Left hindlimb (tissue), 1 donor: ENCODE data around the gene RAB29.
A peak's percentile ranks its signal among the peaks of the same experiment; 100 is the strongest.
"Not testable (repeated sequence)": the region's sequence is repeated elsewhere in the genome, so short reads cannot be mapped to it uniquely, and the experiment has no call there.

Experiments
- DNase-seq: peaks from one replicate; pipeline ENCODE4 v3.0.0-alpha.2; 2018

Gene RAB29

DNA sequence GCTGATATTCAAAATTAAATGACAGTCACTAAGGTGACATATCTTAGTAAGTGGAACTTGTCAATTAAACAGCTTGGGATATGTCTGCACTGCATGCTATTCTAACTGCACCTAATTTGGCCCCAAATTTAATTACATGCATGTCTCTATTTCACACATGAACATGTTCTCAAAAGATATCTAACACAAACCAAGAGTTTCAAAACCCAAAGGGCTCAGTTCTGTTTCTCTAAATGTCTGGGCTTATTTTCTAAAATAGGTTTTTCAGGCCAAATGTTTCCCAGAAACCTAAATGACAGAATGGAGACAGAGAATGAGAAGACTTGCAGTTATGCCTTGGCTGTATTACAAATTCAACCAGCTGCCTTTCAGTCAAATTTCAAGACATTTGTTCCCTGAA, 11.3 kb downstream of the RAB29 start:
- no peak for DNase-seq

DNA sequence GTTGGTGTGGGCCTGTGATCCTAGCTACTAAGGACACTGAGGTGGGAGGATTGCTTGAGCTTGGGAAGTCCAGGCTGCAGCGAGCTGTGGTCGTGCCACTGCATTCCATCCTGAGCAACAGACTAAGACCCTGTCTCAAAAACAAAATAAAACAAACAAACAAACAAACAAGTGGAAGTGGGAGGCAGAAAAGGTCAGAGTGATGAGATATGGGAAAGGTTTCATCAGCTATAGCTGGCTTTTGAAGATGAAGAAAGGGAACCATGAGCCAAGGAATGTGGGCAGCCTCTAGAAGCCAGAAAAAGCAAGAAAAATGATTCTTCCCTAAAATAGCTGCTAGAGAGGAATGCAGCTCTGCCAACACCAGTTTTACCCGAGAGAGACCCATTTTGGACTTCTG, 14.7 kb downstream of the RAB29 start:
- DNase-seq, result no peak

DNA sequence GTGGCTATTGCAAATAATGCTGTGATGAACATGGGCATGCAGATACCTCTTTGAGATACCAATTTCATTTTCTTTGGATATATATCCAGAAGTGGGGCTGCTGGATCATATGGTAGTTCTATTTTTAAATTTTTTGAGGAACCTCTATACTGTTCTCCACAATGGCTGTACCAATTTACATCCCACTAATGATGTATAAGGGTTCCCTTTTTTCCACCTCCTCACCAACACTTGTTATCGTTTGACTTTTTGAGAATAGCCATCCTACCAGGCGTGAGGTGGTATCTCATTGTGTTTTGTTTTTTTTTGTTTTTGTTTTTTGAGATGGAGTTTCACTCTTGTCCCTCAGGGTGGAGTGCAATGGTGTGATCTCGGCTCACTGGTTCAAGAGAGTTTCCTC, 18.7 kb downstream of the RAB29 start:
- DNase-seq, result no peak

DNA sequence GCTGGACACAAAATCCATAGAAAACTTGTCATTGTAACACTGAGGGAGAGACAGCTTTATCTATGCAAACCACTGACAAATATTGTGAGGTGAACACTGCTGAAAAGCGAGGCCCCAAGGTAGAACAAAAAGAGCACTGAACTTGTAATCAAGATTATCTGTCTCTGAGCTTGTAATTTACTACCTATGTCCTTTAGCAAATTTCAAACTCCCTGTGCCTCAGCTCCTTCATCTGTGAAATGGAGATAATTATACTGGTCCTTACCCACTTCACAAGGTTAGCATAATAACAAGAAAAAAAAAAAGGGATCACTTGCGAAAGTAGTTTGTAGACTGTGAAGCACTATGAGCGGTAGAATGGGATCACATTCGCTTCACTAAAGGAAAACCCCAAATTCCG, 20.4 kb downstream of the RAB29 start:
- DNase-seq, result no peak

DNA sequence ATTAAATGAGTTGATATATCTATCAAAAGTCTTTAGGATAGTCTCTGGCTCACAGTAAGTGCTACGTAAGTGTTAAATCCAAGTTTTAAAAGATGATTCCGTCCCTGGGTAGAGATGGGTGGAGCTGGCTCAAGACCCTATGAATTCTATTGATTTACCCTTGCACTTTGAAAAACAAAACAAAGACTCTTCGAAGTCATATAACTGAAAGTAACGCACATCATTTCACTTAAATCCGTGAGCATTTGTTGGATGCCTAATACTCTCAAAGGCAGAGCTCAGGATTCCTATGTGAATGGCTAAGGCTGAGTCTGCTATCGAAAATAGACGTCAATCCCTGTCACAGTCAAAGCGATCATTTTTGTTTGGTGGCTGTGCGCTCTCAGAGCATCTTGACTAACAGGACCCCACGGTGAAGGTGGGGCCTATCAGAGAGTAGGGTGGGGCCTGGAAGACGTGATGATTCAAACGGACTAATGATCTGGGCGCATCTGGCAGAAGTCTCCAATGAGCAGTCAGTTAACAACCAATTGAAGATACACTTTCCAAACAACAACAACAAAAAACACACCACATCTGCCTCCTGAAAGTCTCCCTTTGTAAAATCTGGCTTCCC, 24.1 kb downstream of the RAB29 start:
- DNase-seq, result peak; percentile 40

DNA sequence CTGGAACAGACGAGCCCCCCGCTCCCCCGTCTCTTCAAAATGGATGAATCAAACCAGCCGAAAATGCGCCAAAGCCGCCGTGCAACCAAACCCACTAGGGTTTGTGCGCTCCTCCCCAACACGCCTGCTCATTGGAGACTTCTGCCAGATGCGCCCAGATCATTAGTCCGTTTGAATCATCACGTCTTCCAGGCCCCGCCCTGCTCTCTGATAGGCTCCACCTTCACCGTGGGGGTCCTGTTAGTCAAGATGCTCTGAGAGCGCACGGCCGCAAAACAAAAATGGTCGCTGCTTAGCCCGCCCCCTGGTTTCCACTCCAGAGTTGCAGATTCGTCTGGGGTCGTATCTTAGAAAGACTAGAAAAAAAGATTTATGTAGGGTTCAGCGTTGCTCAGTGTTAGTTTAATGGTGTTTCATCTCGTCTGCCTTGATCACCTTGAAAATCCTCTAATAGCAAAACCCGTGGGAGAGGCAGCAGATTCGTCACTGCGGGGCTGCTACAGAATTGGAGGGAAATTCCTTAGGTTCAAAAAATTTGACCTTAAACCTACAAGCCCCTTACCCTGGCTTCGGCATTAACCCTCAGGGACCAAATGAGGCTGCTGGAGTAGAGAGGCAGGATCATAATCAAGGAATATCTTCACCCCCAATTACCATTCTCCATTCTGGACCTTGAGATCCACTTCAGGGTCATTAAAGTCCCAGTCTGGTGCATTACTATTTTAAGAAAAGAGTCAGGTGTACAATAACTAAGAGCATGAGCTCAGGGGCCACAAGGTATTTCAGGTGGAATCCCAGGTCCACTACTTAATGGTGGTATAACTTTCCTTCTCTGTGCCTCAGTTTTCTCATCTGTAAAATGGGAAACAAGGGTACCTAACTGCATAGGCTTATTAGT, 24.9 kb downstream of the RAB29 start, which contains the start of gene NUCKS1:
Gene NUCKS1, minus strand, starts transcription at position 45 of the 898 bp plus-strand sequence. CDS start 209 bp downstream, outside the sequence.
- peak; percentile 99 for DNase-seq

DNA sequence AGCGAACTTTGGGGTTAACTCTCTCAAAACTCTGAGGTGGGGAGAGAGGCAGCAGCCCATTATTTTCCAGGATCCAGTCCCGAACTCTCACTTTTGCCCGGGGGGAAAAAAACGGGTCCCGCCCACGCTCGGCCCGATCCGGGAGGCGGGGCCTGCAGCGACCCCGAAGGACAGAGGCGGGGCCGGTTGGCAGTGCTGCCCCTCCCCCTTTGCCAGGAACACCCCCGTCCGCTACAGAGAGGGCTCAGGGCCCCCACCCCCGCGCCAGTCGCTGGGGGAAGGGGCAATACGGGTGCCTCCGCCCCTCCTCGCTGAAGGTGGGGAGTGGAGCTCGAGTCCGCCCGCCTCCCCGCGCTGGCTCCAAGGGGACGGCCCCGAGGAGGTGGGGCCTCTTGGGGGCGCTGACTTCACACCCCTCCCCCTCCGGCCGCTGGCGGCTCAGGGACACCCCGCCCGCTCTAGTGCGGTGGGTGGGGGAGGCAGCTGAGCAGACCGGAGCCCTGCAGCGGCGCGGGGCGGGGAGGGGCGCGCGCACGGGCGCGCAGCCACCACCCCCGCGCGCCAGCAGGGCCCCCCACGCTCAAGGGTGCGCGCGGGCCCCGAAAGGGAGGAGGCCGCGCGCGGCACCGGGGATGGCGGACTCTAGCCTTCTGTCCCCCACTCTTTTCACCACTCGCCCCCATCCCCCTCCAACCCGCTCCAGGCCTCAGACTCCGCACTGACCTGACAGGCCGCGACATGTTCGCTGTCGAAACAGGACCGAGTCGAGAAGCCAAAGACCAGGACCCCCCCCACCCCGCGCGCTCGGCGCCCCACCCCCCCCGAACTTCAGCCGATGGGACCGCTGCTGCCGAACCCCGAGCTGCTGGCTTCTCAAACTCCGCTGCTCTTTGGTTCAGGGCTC, 25.8 kb downstream of the RAB29 start:
- DNase-seq, result peak; percentile 97

DNA sequence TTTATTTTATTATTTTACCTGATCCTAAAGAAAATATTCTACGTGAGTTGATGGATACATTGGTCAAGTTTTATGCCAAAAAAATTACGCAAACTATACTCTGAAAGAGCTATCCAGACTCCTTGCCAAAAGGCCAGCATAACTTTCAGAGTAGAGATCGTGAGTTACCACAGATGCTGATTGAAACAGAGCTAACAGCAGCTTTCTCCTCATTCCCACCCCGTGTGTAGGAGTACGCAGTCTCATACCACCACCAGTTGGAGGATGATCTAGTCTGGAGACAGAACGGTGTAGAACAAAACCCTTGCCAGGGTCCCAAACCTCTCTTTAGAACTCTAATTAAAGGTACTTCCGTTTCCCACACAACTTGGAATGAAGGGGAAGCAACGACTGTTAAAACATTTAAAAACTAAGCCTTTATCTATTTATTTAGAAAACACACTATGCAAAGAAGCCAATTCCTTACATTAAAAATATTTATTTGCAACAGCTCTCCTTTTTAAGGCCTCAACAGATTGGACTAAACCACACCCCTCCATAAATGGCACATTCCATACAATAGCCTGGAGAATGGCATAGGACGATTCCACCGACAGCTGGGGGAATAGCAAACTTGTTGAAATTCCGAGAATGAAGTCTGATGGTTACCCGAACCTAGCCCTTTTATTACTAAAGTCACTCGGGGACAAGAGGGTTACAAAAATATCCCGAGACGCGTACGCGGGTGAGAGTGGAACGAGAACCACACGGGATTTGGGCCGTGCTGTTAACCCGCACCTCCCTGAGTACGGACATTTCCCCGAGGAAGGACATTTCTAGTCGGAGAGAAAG, 26.7 kb downstream of the RAB29 start:
- peak; percentile 29 for DNase-seq

DNA sequence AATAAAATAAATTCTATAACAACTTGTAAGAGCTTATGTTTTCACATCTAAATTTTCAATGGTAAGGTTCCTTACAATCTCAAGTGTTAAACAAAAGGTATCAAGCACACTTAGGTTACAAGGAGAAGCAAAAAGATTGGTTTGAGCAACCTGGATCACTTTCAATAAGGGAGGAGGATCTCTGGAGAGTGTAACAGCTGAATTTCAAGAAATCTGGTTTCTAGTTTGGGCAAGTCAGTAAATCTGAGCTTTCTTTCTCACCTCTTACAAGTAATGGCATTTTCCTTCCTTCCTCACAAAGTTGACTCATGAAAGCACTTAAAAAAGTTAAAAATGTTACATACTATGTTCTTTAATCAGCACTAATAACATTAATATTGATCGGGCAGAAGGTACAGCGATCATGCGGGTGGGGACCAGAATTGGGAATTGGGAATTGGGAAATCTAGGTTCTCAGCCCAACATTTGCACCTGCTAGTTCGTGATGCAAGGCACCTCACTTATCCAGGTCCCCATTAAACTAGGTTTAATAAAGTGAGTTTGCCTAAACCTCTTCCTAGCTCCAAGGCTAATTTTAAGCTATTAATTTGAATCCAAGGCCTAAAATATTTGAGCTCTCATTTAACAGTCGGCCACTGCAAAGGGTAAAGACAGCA, 28.4 kb downstream of the RAB29 start:
- DNase-seq, result no peak

DNA sequence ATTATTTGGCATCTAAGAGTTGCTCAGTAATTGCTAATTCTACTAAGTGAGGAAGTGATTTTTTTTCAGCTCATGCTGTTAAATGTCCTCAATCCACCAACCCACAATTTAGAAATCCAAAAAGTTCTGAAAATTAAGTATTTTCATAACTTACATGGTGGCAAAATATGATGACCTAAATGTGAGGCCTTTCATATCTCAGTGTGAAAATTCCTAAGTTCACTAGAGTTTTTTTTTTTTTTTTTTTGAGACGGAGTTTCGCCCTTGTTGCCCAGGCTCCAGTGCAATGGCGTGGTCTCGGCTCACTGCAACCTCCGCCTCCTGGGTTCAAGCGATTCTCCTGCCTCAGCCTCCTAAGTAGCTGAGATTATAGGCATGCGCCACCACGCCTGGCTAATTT, 30.9 kb downstream of the RAB29 start:
- no peak for DNase-seq

DNA sequence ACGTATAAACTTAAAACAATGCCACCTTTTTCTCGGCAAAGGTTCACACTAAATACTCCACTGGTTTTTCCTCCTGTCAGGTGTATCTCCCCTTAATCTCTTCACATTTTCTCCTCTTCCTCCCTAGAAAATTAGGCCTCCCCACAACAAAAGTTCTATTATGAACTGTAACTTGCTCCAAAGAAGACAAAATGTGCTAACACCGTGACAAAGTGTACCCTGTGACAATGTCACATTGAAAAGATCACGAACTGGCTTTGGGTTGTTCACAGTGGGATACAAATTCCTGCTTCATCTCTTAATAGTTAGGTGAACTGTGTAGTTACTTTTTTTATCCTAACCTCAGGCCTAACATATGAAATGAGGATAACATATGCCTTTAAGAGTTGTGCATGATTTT, 31.3 kb downstream of the RAB29 start:
- no peak for DNase-seq

DNA sequence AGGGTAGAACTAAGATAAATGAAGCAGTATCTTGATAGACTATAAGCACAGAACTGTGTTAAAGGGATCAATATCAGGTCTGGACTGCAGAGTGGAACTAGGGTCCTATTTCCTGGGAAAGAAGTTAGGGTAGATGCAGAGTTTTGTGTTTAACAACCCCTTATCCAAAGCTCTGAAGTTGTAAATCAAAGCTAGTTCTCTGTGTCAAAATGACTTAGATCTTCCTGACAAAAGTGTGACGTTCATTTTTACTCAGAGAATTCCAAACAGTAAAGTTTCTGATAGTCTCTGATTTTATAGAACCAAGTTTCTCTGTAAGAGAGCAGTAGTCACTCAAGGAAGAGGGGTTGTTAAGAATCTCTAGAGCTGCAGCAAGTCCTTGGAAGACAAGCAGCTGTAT, 33.6 kb downstream of the RAB29 start:
- no peak for DNase-seq

DNA sequence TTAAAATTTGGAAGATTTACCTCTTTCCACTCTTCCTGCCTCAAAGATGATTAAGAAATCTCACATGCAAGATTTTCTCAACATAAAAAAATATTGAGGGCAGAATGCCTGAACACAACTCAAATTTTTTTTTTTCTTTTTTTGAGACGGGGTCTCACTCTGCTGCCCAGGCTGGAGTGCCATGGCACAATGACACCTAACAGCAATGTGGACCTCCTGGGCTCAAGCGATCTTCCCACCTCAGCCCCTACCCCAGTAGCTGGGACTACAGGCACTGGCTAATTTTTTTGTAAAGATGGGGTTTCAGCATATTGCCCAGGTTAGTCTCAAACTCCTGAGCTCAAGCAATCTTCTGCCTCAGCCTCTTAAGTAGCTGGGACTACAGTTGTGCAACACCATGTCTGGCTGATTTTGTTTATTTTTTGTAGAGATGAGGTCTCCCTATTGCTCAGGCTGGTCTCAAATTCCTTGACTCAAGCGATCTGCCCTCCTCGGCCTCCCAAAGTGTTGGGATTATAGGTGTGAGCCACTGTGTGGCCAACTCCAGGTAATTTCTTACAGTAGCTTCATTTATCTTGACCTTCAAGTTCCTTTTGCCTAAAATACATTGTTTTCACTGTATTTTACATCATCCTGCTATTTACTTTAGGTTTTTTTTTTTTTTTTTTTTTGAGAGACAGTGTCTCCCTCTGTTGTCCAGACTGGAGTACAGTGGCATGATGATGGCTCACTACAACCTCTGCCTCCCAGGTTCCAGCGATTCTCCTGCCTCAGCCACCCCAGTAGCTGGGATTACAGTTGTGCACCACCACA, 35.7 kb downstream of the RAB29 start:
- DNase-seq, result no peak

DNA sequence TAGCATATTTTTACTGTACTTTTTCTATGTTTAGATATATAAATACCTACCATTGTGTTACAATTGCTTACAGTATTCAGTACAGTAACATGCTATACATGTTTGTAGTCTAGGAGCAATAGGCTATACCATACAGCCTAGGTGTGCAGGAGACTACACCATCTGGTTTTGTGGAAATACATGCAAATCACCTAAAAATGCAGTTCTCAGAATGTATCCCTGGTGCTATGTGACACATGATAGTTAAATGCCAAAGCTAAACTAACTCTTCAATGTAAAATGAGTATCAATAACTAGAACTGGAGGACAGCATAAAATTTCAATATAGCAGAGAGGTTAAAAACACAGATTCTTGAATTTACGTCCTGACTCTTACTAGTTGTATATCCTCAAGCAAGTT, 40.1 kb downstream of the RAB29 start:
- no peak for DNase-seq

DNA sequence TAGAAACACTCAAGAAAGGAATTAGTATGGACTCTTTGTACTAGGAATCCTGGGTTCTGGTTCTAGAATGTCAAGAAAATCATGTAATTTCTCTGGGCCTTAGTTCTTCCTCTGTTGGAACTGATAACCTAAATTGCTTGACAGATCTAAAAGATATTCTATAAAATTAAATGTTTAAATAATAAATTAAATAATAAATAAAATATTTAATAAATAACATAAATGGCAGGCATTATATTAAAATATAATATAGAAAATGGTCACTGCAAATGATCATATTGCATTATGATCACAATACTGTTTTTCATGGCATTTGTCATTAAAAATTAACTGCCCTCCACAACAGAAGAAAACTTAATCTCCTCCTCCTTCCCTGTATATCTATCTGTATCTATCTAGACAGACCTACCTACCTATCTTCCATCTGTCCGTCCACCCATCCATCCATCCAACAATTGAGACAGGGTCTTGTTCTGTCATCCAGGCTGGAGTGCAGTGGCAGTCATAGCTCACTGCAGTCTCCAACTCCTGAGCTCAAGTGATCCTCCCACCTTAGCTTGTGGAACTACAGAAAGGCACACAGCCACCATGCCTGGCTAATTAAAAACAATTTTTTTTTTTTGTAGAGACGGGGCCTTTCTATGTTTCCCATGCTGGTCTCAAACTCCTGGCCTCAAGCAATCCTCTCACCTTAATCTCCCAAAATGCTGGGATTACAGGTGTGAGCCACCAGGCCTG, 41.7 kb downstream of the RAB29 start:
- no peak for DNase-seq

DNA sequence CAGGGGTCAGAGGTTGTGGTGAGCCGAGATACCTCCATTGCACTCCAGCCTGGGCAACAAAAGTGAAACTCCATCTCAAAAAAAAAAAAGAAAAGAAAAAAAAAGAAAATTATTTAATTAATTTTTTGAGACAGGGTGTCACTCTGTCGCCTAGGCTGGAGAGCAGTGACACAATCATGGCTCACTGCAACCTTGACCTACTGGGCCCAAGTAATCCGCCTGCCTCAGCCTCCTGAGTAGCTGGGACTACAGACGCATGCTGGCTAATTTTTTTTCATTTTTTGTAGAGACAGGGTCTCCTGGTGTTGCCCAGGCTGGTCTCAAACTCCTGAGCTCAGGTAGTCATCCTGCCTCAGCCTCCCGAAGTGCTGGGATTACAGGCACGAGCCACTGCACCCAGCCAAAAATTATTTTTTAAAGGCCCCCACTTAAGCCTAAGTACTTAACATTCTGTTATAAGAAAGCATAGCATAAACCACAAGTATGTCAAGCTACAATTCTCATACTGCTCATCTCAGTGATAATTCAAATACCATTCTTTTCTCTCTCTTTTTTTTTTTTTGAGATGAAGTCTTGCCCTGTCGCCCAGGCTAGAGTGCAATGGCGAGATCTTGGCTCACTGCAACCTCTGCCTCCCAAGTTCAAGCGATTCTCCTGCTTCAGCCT, 45.2 kb downstream of the RAB29 start:
- DNase-seq, result no peak

DNA sequence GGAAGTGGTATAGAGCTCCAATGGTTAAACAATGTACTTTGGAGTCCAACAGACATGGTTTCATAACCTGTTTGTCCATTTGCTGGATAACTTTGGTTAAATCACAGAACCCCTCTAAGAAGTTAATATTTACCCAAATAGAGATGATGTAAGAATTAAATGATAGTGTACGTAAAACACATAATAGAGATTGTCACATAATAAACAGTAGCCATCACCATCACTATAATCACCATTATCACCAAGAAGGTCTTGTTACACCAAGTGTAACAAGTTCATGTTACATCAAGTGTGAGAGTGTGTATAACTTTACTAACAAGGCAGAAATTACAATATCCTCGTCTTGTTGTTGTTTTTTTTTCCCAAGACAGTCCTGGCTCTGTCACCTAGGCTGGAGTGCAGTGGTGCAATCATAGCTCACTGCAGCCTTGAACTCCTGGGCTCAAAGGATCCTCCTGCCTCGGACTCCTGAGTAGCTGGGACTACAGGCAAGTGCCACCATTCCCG, 48.6 kb downstream of the RAB29 start:
- no peak for DNase-seq

DNA sequence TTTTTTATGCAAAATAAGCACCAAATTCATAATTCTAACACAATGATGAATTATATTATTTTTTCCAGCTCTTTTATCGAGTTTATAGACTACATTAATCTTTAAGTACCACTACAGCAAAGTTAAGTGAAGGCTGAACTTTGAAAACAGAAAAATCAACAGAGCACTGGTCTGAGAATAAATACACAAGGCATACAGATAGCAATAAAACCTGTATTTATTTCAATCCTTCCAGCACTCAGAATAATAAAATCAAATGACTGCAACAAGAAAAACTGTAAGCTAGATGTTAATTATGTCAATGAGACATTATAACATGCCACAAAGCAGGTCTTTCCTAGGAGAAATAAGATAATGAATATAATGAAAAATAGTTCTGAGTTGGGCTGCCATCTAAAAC, 49.8 kb downstream of the RAB29 start:
- no peak for DNase-seq

DNA sequence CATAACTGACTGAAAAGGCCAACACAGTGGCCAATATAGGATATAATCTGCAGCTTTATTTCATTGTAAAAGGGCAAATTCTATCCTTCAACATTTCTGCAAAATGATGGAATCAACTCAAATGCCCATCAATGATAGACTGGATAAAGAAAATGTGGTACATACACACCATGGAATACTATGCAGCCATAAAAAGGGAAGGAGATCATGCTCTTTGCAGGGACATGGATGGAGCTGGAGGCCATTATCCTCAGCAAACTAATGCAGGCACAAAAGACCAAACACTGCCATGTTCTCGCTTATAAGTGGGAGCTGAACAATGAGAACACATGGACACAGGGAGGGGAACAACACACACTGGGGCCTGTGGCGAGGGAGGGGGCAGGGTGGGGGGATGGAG, 54.5 kb downstream of the RAB29 start:
- DNase-seq, result not testable (repeated sequence)
